H1 (cell line): ENCODE measurements around the gene PTPA.
"Not testable (repeated sequence)": the region's sequence is repeated elsewhere in the genome, so short reads cannot be mapped to it uniquely, and the experiment has no call there.

Experiments
- BRCA1 ChIP-seq: IDR thresholded peaks from 2 replicates; pipeline ENCODE4 v1.6.1; 2012; ENCODE audit warnings: low read depth, low read length, improper control_type of control experiment
- EP300 ChIP-seq, 2 experiments: IDR thresholded peaks; 1 replicate in 1 of 2; 2 replicates in 1 of 2; pipeline ENCODE4 v1.6.1; 2011 to 2012; ENCODE audit warnings: low read depth in 2 of 2, low read length in 2 of 2, mild to moderate bottlenecking in 2 of 2, borderline replicate concordance in 1 of 2, inconsistent platforms in 1 of 2, moderate library complexity in 1 of 2
- MAFK ChIP-seq: IDR thresholded peaks from 2 replicates; pipeline ENCODE4 v1.6.1; 2012; ENCODE audit warnings: low read depth, mild to moderate bottlenecking, improper control_type of control experiment, low read length
- SIN3A ChIP-seq, 2 experiments: IDR thresholded peaks in 1 of 2; conservative IDR thresholded peaks in 1 of 2; 2 replicates each; pipeline ENCODE4 v1.6.1; 2011 to 2012; ENCODE audit warnings: low read length in 2 of 2, improper control_type of control experiment in 1 of 2, low read depth in 1 of 2, mild to moderate bottlenecking in 1 of 2
- TAF1 ChIP-seq: IDR thresholded peaks from 2 replicates; pipeline ENCODE4 v1.6.1; 2011; ENCODE audit warnings: mild to moderate bottlenecking, low read depth, low read length
- YY1 ChIP-seq: IDR thresholded peaks from 2 replicates; pipeline ENCODE4 v1.6.1; 2011; ENCODE audit warnings: low read depth, mild to moderate bottlenecking, low read length
- TF ChIP-seq, protein P1 (sequence below), 3 experiments: IDR thresholded peaks; 1 replicate in 2 of 3; 2 replicates in 1 of 3; pipeline versions ENCODE4 v1.5.1 to v1.6.1; 2011; ENCODE audit warnings: low read length in 3 of 3, mild to moderate bottlenecking in 3 of 3, inconsistent platforms in 2 of 3, low read depth in 1 of 3, moderate library complexity in 1 of 3; ENCODE audit not compliant: insufficient read depth in 1 of 3; ENCODE audit errors: control extremely low read depth in 1 of 3

GRCh38 chr9:129189971-129190370 lies 78.8 kb downstream of the PTPA start:
- not testable (repeated sequence) for TF ChIP-seq MAFK; TAF1; YY1; EP300 (IDR thresholded peaks at IDR 0.05; ENCODE audit: borderline replicate concordance in 1 of 2, low read depth in 2 of 2, low read length in 2 of 2); BRCA1; SIN3A (conservative IDR thresholded peaks at IDR 0.05 in 1 of 2, IDR thresholded peaks at IDR 0.05 in 1 of 2; ENCODE audit: low read depth in 1 of 2, low read length in 2 of 2)
- TF ChIP-seq, protein P1, sequence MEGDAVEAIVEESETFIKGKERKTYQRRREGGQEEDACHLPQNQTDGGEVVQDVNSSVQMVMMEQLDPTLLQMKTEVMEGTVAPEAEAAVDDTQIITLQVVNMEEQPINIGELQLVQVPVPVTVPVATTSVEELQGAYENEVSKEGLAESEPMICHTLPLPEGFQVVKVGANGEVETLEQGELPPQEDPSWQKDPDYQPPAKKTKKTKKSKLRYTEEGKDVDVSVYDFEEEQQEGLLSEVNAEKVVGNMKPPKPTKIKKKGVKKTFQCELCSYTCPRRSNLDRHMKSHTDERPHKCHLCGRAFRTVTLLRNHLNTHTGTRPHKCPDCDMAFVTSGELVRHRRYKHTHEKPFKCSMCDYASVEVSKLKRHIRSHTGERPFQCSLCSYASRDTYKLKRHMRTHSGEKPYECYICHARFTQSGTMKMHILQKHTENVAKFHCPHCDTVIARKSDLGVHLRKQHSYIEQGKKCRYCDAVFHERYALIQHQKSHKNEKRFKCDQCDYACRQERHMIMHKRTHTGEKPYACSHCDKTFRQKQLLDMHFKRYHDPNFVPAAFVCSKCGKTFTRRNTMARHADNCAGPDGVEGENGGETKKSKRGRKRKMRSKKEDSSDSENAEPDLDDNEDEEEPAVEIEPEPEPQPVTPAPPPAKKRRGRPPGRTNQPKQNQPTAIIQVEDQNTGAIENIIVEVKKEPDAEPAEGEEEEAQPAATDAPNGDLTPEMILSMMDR (IDR thresholded peaks at IDR 0.05; ENCODE audit: control extremely low read depth in 1 of 3, insufficient read depth in 1 of 3, low read depth in 1 of 3, low read length in 3 of 3): not testable (repeated sequence)
